ENCODE measurements around the gene RDX.
"Not testable (repeated sequence)": the region's sequence is repeated elsewhere in the genome, so short reads cannot be mapped to it uniquely, and the experiment has no call there.

Gene RDX

GRCh38 chr11:110262072-110262403 is 34.4 kb downstream of the RDX start:
- DNase-seq, result no peak

GRCh38 chr11:110261195-110262071 is 35.0 kb downstream of the RDX start:
- DNase-seq, result no peak

- DNase-seq, result no peak
Observed at GRCh38 chr11:110253525-110253924, 42.9 kb downstream of the RDX start.

GRCh38 chr11:110251836-110252235 is 44.6 kb downstream of the RDX start:
- DNase-seq, result no peak

- no peak for DNase-seq
Observed at GRCh38 chr11:110250168-110250567, 46.2 kb downstream of the RDX start.

- DNase-seq, result no peak
Observed at GRCh38 chr11:110249766-110250165, 46.6 kb downstream of the RDX start.

- no peak for DNase-seq
Observed at GRCh38 chr11:110249066-110249465, 47.3 kb downstream of the RDX start.

- DNase-seq, result no peak
Observed at GRCh38 chr11:110243791-110244190, 52.6 kb downstream of the RDX start.

GRCh38 chr11:110242746-110243145 is 53.7 kb downstream of the RDX start:
- no peak for DNase-seq

- no peak for DNase-seq
Observed at GRCh38 chr11:110242188-110242587, 54.2 kb downstream of the RDX start.

- DNase-seq, result no peak
Observed at GRCh38 chr11:110235966-110236365, 60.4 kb downstream of the RDX start.

GRCh38 chr11:110230377-110230776 is 66.0 kb downstream of the RDX start:
- DNase-seq, result no peak

- DNase-seq, result no peak
Observed at GRCh38 chr11:110219006-110219785, 77.2 kb downstream of the RDX start.

- no peak for DNase-seq
Observed at GRCh38 chr11:110217936-110218335, 78.5 kb downstream of the RDX start.

- DNase-seq, result no peak
Observed at GRCh38 chr11:110217223-110217877, 79.1 kb downstream of the RDX start.

GRCh38 chr11:110209313-110209694 is 87.1 kb downstream of the RDX start:
- DNase-seq, result not testable (repeated sequence)

- not testable (repeated sequence) for DNase-seq
Observed at GRCh38 chr11:110208678-110209312, 87.6 kb downstream of the RDX start.

- no peak for DNase-seq
Observed at GRCh38 chr11:110207123-110207522, 89.3 kb downstream of the RDX start.

GRCh38 chr11:110200836-110201235 is 95.6 kb downstream of the RDX start:
- no peak for DNase-seq

- no peak for DNase-seq
Observed at GRCh38 chr11:110200241-110200640, 96.2 kb downstream of the RDX start.

- DNase-seq, result no peak
Observed at GRCh38 chr11:110199184-110199981, 97.0 kb downstream of the RDX start.

GRCh38 chr11:110198031-110198729 is 98.2 kb downstream of the RDX start:
- no peak for DNase-seq

Measured in SHP77 treated with DMSO at 0.1 percent for 48 hours (cell line).